Measurements from ENCODE around the gene NEMP2.

Gene NEMP2

DNA sequence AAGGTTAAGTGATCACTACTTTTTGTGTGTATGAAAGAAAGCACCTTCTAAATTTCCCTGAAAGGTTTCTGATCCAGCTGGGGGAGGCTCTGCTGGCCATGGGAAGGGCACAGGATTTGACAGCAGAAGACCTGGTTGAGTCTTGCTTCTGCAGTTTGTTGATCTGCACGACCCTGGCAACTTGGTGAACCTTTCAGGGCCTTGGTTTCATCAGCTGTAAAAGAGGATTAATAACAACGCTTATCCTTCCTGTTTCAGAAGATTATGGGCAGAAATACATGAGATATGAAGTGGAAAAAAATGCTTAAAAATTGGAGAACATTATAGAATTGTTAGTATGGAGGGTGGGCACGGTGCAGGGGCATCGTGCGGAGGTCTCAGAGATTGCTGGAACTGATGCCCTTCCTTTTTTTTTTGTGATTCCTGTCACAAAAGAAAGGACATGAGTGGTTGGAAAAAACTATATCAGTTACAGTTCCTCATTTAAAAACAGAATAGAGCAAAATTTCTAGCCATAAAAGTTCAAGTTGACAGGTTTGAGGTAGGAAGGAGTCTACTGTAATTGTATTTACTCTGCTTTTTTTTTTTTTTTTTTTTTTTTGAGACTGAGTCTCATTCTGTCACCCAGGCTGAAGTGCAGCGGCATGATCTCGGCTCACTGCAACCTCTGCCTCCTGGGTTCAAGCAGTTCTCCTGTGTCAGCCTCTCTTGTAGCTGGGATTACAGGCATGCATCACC, 79.0 kb downstream of the NEMP2 start:
- no peak for DNase-seq

DNA sequence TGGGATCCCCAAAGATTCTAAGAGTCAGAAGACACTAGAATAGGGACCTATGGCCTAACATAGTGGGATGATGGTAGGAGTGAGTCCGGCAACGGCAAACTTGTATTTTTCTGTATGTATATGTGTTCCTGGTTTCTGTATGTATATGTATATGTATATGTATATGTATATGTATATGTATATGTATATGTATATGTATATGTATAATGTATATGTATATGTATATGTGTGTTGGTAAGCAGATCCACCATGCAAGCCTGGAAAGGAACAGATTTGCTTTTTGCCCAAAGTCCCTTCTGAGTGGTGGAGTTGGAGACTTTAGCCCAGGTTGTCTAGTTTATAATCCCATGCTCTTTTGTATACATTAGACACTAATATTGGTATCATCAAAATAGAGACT, 79.7 kb downstream of the NEMP2 start:
- DNase-seq: no peak

Measured in stimulated activated CD4-positive, alpha-beta T cell treated with anti-CD3 and anti-CD28 coated beads, Interleukin-4, amount 100 ng/mL, for 1 hour (primary cell).